Endothelial cell of umbilical vein (primary cell): Measurements from ENCODE around the gene ZFPM1. TPM values are rescaled to one million over a fixed set of nuclear protein-coding genes. Genes with fewer than 3 reads are reported as not detected.

ENCODE experiments used
- BruUV-seq: library from RNA; stranded (reverse); fragments of 400-500 nt; replicated peaks from 2 replicates; lab custom pipeline; 2021; lab: Mats Ljungman, UMichigan
- CTCF ChIA-PET: fragments of 300-600, 350-600 bp; sonication (Branson Sonifier 250); formaldehyde crosslinking; loops from one replicate; lab custom pipeline; 2021; ENCODE audit warnings: antibody characterized with exemption, inconsistent platforms; lab: Charles Lee
- POLR2A ChIA-PET: fragments of 300-600, 350-600 bp; sonication (Branson Sonifier 250); formaldehyde crosslinking; loops from one replicate; lab custom pipeline; 2021; ENCODE audit warnings: antibody characterized with exemption, inconsistent platforms; lab: Charles Lee
- DNase-seq: peaks from one replicate; pipeline ENCODE4 v3.0.0-alpha.2; 2011; ENCODE audit warnings: low read depth, low spot score
- FAIRE-seq: peaks from 2 replicates; lab custom pipeline; 2011; peaks lifted over from hg19 to GRCh38; lab: Jason Lieb, UNC
- H2AFZ ChIP-seq: 2 replicates; pipeline ENCODE4 v1.6.0; 2012; ENCODE audit warnings: low read depth, low read length, control low read depth, inconsistent platforms
- H3K27ac ChIP-seq: 2 replicates; pipeline ENCODE4 v1.5.1; 2011; ENCODE audit warnings: low read depth, mild to moderate bottlenecking, control low read depth, low read length, moderate library complexity; ENCODE audit not compliant: insufficient read depth
- H3K27me3 ChIP-seq, 2 experiments: 2 replicates each; pipeline versions ENCODE4 v1.6.0 to v1.6.1; 2011; ENCODE audit warnings: low read length in 2 of 2, mixed read lengths in 1 of 2; ENCODE audit not compliant: control insufficient read depth in 2 of 2, insufficient read depth in 2 of 2
- H3K36me3 ChIP-seq, 2 experiments: 2 replicates in 1 of 2; 3 replicates in 1 of 2; pipeline ENCODE4 v1.5.1; 2011; ENCODE audit warnings: low read length in 2 of 2, mild to moderate bottlenecking in 1 of 2, moderate library complexity in 1 of 2; ENCODE audit not compliant: control insufficient read depth in 2 of 2, insufficient read depth in 2 of 2; ENCODE audit errors: extremely low read depth in 1 of 2
- H3K4me1 ChIP-seq: 3 replicates; pipeline ENCODE4 v1.5.1; 2011; ENCODE audit warnings: mild to moderate bottlenecking, low read length; ENCODE audit not compliant: control insufficient read depth, insufficient read depth; ENCODE audit errors: extremely low read depth
- H3K4me2 ChIP-seq: 2 replicates; pipeline ENCODE4 v1.6.1; 2011; ENCODE audit warnings: low read length, control low read depth, mixed read lengths; ENCODE audit not compliant: insufficient read depth
- H3K4me3 ChIP-seq, 3 experiments: fragments of 200-600 bp in 1 of 3; sonication (generic), shearing (Covaris generic) in 1 of 3; replicated peaks in 1 of 3; 2 replicates each; pipeline ENCODE4 v1.5.1; 2011 to 2016; ENCODE audit warnings: control low read depth in 3 of 3, low read length in 3 of 3, mild to moderate bottlenecking in 2 of 3, inconsistent platforms in 1 of 3, low read depth in 1 of 3, moderate library complexity in 1 of 3; ENCODE audit not compliant: insufficient read depth in 1 of 3
- H3K79me2 ChIP-seq: 2 replicates; pipeline ENCODE4 v1.6.0; 2012; ENCODE audit warnings: low read length, inconsistent platforms; ENCODE audit not compliant: control insufficient read depth, insufficient read depth
- H3K9ac ChIP-seq: replicated peaks from 2 replicates; pipeline ENCODE3; 2011; ENCODE audit warnings: low read length, control low read depth; ENCODE audit not compliant: insufficient read depth; ENCODE audit errors: extremely low read depth
- H3K9me1 ChIP-seq: replicated peaks from 3 replicates; pipeline ENCODE4 v1.6.0; 2011; ENCODE audit warnings: mild to moderate bottlenecking, low read length; ENCODE audit not compliant: control insufficient read depth, insufficient read depth; ENCODE audit errors: extremely low read depth
- H3K9me3 ChIP-seq: replicated peaks from 2 replicates; pipeline ENCODE4 v1.5.1; 2012; ENCODE audit warnings: low read length, inconsistent platforms; ENCODE audit not compliant: control insufficient read depth, insufficient read depth
- H4K20me1 ChIP-seq: replicated peaks from 2 replicates; pipeline ENCODE3; 2011; ENCODE audit warnings: mild to moderate bottlenecking, low read length; ENCODE audit not compliant: control insufficient read depth, insufficient read depth; ENCODE audit errors: extremely low read depth
- EZH2 ChIP-seq: IDR thresholded peaks from 2 replicates; pipeline ENCODE4 v1.6.1; 2012; ENCODE audit warnings: borderline replicate concordance, low read depth, mild to moderate bottlenecking, moderate library complexity, low read length, inconsistent platforms; ENCODE audit not compliant: severe bottlenecking
- FOS ChIP-seq: IDR thresholded peaks from 2 replicates; pipeline ENCODE4 v1.6.1; 2011; ENCODE audit warnings: mild to moderate bottlenecking, low read length, moderate library complexity, borderline replicate concordance; ENCODE audit not compliant: insufficient read depth
- GATA2 ChIP-seq: IDR thresholded peaks from 2 replicates; pipeline ENCODE4 v1.7.0; 2011; ENCODE audit warnings: low read depth, mild to moderate bottlenecking, moderate library complexity, mixed read lengths, low read length; ENCODE audit not compliant: insufficient read length, insufficient read depth
- JUN ChIP-seq: IDR thresholded peaks from 2 replicates; pipeline ENCODE4 v1.6.1; 2011; ENCODE audit warnings: borderline replicate concordance, low read depth; ENCODE audit not compliant: insufficient read length, insufficient read depth
- MYC ChIP-seq: IDR thresholded peaks from one replicate; pipeline ENCODE4 v1.6.1; 2011; ENCODE audit warnings: mild to moderate bottlenecking, low read depth, low read length
- POLR2A ChIP-seq: IDR thresholded peaks from 2 replicates; pipeline ENCODE4 v1.6.1; 2012; ENCODE audit warnings: low read depth, mild to moderate bottlenecking, control low read depth, low read length
- POLR2AphosphoS5 ChIP-seq: IDR thresholded peaks from 2 replicates; pipeline ENCODE4 v1.6.1; 2012; ENCODE audit warnings: low read depth, mild to moderate bottlenecking, control low read depth, low read length, moderate library complexity; ENCODE audit not compliant: insufficient read depth
- dilution Hi-C: fragments of 300-500 bp; cut with MboI; formaldehyde crosslinking; loops from one replicate; pipeline ENCODE4 v1.15.0; 2019; ENCODE audit warnings: low sequenced_read_pairs; ENCODE audit not compliant: extremely low pct_ligation_motif_present
- intact Hi-C: fragments of 100-400 bp; cut with micrococcal nuclease; formaldehyde crosslinking; loops from one replicate; pipeline ENCODE4 v1.10.0; 2022
- polyA plus RNA-seq, 4 experiments: library from polyadenylated mRNA; depleted of rRNA in 3 of 4; stranded (reverse) in 3 of 4; unstranded in 1 of 4; fragments of >200 nt; gene quantifications; 2 replicates each; pipeline versions ENCODE4 v1.2.1 to v1.2.3, GENCODE V29; 2011 to 2012; ENCODE audit warnings: missing spikeins in 1 of 4
- total RNA-seq: library from RNA; stranded (reverse); gene quantifications from 2 replicates; pipeline ENCODE4 v1.2.3, GENCODE V29; 2021
- TF ChIP-seq, protein P1 (sequence below): IDR thresholded peaks from 2 replicates; pipeline ENCODE4 v1.6.1; 2011; ENCODE audit not compliant: insufficient read depth, insufficient read length
- TF ChIP-seq, protein P2 (sequence below), 2 donors: IDR thresholded peaks; 1 replicate in 1 of 2; 2 replicates in 1 of 2; pipeline ENCODE4 v1.5.1; 2011; ENCODE audit warnings: low read length in 2 of 2, mild to moderate bottlenecking in 2 of 2, moderate library complexity in 2 of 2, control low read depth in 1 of 2, inconsistent platforms in 1 of 2, low read depth in 1 of 2; ENCODE audit not compliant: insufficient read depth in 1 of 2; ENCODE audit errors: extremely low read depth in 1 of 2

Gene ZFPM1
- total and polyA plus RNA-seq, 2 donors (not counting 3 experiments of a cell fraction or from before 2014, with no cell fraction given): 0.37 to 7.5 TPM

DNA sequence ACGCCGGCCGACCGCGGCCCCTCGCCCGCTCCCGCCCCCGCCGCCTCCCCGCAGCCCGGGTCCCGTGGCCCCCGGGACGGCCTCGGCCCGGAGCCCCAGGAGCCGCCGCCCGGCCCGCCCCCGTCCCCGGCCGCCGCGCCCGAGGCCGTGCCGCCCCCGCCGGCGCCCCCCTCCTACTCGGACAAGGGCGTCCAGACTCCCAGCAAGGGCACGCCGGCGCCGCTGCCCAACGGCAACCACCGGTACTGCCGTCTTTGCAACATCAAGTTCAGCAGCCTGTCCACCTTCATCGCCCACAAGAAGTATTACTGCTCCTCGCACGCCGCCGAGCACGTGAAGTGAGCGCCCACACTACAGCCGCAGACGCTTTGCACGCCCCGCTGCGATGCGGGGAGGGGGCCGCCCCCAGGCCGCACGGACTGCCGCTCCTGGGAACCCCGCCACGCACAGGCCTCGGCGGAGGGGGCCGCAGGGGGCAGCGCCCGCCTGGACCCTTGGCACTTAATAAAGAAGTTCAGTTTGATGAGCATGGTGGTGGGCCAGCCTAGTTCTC is 81.6 kb downstream of the ZFPM1 start:
- Histone ChIP-seq H4K20me1 (no peaks in the 10 kb centered on the region), H3K9me3 (no peaks in the 10 kb centered on the region), H3K4me3 (peak overlapping the region in 2 of 3 experiments; percentile 20 to 28), H3K27ac (no peak overlapping the region), H3K9me1 (no peaks in the 10 kb centered on the region), H3K4me2 (no peak overlapping the region), H3K9ac (no peak overlapping the region), H3K79me2 (no peaks in the 10 kb centered on the region), H3K27me3 (peaks cover 0 to 10% of the 10 kb centered on the region in 2 experiments), H3K4me1 (no peaks in the 10 kb centered on the region), H2AFZ (no peak overlapping the region), H3K36me3 (no peaks in the 10 kb centered on the region)
- intact Hi-C loops: no loop called here
- POLR2A ChIA-PET: no interaction called here
- dilution Hi-C loops: no loop called here
- CTCF ChIA-PET: interaction anchor here (1.4 to 1.6 kb wide), 2 partner anchors 24 to 26 kb away, joined by 5 to 8 read pairs; no protein-coding TSS in a partner anchor
- FAIRE-seq (no peak), DNase-seq (no peak)
- TF ChIP-seq MYC: no peak
- TF ChIP-seq FOS: no peak
- no peak for TF ChIP-seq JUN
- TF ChIP-seq, protein P1, sequence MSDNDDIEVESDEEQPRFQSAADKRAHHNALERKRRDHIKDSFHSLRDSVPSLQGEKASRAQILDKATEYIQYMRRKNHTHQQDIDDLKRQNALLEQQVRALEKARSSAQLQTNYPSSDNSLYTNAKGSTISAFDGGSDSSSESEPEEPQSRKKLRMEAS: no peak
- no peak for TF ChIP-seq POLR2AphosphoS5
- TSS peak; percentile 37 for BruUV-seq

DNA sequence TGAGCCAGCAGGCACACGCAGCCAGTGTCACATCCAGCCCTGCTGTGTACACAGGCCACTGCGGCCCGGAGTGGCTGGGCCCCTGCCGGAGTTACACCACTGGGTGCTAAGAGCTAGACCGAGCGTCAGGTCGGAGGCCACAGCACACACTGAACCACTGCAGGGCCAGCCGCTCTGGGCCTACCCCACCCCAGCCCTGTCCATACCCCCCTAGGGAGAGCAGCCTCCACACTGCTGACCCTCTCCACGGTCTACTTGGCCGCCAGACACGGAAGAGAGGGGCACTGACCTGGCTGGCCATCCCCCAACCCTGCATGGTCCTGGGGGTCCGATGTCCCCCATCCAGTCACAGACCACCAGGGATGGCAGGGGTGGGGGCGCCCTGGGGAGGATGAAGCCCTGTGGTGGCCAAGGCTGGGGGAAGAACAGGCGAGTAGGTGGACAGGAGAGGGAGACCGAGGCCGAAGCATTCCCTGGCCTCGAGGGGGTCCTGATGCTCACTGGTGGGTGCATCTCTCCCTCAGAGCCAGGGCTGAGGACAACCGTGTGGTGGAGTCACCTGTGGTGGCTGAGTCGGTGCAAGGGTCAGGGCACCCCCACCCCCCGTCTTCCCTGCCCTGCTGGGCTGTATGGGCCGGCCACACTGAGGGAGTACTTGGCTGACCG is 82.2 kb downstream of the ZFPM1 start:
- intact Hi-C loops (no loop called here), dilution Hi-C loops (no loop called here)
- BruUV-seq: no TSS peak
- H3K27me3 ChIP-seq: peaks cover 0 to 11% of the 10 kb centered on the region in 2 experiments
- H3K4me3 ChIP-seq: no peak overlapping the region
- H3K9me3 ChIP-seq: no peaks in the 10 kb centered on the region
- no peak overlapping the region for H3K9ac ChIP-seq
- no peak for FAIRE-seq
- H3K9me1 ChIP-seq: no peaks in the 10 kb centered on the region
- DNase-seq: no peak
- H3K4me1 ChIP-seq: no peaks in the 10 kb centered on the region
- POLR2A ChIA-PET: no interaction called here
- no peak for TF ChIP-seq FOS
- TF ChIP-seq EZH2: no peak
- TF ChIP-seq POLR2AphosphoS5: no peak
- no peak for TF ChIP-seq MYC
- TF ChIP-seq GATA2: no peak
- TF ChIP-seq, protein P1: no peak
- TF ChIP-seq, protein P2, sequence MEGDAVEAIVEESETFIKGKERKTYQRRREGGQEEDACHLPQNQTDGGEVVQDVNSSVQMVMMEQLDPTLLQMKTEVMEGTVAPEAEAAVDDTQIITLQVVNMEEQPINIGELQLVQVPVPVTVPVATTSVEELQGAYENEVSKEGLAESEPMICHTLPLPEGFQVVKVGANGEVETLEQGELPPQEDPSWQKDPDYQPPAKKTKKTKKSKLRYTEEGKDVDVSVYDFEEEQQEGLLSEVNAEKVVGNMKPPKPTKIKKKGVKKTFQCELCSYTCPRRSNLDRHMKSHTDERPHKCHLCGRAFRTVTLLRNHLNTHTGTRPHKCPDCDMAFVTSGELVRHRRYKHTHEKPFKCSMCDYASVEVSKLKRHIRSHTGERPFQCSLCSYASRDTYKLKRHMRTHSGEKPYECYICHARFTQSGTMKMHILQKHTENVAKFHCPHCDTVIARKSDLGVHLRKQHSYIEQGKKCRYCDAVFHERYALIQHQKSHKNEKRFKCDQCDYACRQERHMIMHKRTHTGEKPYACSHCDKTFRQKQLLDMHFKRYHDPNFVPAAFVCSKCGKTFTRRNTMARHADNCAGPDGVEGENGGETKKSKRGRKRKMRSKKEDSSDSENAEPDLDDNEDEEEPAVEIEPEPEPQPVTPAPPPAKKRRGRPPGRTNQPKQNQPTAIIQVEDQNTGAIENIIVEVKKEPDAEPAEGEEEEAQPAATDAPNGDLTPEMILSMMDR (IDR thresholded peaks at IDR 0.05; ENCODE audit: extremely low read depth in 1 of 2, insufficient read depth in 1 of 2, low read depth in 1 of 2, low read length in 2 of 2): no peak
- no peak for TF ChIP-seq JUN
- TF ChIP-seq POLR2A: no peak
- H3K4me2 ChIP-seq: no peak overlapping the region
- H2AFZ ChIP-seq: no peak overlapping the region
- no peaks in the 10 kb centered on the region for H3K36me3 ChIP-seq
- no peaks in the 10 kb centered on the region for H3K79me2 ChIP-seq
- H3K27ac ChIP-seq: no peak overlapping the region
- CTCF ChIA-PET: interaction anchor here (1.1 to 1.2 kb wide), 2 partner anchors 23 to 50 kb away, joined by 3 read pairs; no protein-coding TSS in a partner anchor
- H4K20me1 ChIP-seq: no peaks in the 10 kb centered on the region
